Mucosa of descending colon (tissue), 3 donors: ENCODE results near the gene KCNN2. TPM values are rescaled to one million over a fixed set of nuclear protein-coding genes. Genes with fewer than 3 reads are reported as not detected.

Experiments used
- ATAC-seq: fragments of 200-7000 bp; cut with Tn5 transposase; one replicate; pipeline ENCODE4 v1.9.1; 2020; ENCODE audit warnings: mild to moderate bottlenecking, moderate library complexity
- DNase-seq, 3 donors: peaks; one replicate each; pipeline ENCODE4 v3.0.0-alpha.2; 2020
- H3K36me3 ChIP-seq: fragments of 200-600 bp; one replicate; pipeline ENCODE4 v1.8.0; 2021; ENCODE audit warnings: low read depth, mild to moderate bottlenecking
- H3K4me1 ChIP-seq: fragments of 200-600 bp; one replicate; pipeline ENCODE4 v1.8.0; 2021; ENCODE audit warnings: low read depth, mild to moderate bottlenecking
- H3K4me3 ChIP-seq: fragments of 200-600 bp; one replicate; pipeline ENCODE4 v1.8.0; 2021; ENCODE audit warnings: mild to moderate bottlenecking
- H3K9me3 ChIP-seq: fragments of 200-600 bp; one replicate; pipeline ENCODE4 v1.8.0; 2021; ENCODE audit warnings: mild to moderate bottlenecking
- intact Hi-C, 2 donors: fragments of 100-400 bp; cut with DNase I in 1 of 2; cut with micrococcal nuclease in 1 of 2; formaldehyde crosslinking; loops; one replicate each; pipeline versions ENCODE4 v1.11.0 to v1.11.1; 2022; cut with DNase I, micrococcal nuclease
- total RNA-seq, 3 donors: library from RNA; stranded (reverse); fragmentation: NEBNext Ultra II Directional in 2 of 3; extraction: Animal tissue kit (Norgen Biotek cat#: 25700) in 2 of 3; gene quantifications; one replicate each; pipeline versions ENCODE4 v1.2.1 to v1.2.4, GENCODE V29; 2021 to 2023
- TF ChIP-seq, protein P1 (sequence below): fragments of 200-600 bp; IDR thresholded peaks from one replicate; pipeline ENCODE4 v1.8.0; 2022; ENCODE audit warnings: antibody characterized with exemption, mild to moderate bottlenecking
- donor health status: DM: no; HTN: no; CAD: no; lungs with moderate emphysema.
- donor health status: DM: no; HTN: no; CAD: no.
- donor health status: DM: no; HTN: yes; CAD: no.

KCNN2 gene
- total RNA-seq, 3 donors from 2014 or later = 0.48 to 3.5 (median 0.96) TPM

DNA sequence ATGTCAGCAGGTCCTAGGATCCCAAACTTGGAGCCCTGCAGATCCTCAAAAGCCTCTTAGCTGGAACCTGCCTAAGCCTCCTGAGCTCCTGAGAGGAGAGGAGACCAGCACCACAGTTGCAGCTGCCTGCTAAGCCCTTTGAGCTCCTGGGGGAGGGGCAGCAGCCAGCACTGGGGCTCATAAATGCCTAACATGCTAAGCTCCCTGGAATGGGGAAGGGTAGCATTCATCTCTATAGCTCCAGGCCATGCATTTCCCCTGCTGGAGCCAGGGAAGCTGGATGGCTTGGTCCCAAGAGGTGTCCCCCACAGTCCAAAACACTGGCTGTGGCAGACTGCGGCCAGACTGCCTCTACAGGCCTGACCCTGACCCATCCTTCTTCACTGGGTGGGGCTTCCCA, 182.7 kb downstream of the KCNN2 start:
- Histone ChIP-seq H3K9me3 (no peaks in the 10 kb centered on the region), H3K4me3 (no peak overlapping the region), H3K36me3 (no peaks in the 10 kb centered on the region), H3K4me1 (no peaks in the 10 kb centered on the region)
- intact Hi-C loops = no loop called here
- no peak for ATAC-seq
- TF ChIP-seq, protein P1, sequence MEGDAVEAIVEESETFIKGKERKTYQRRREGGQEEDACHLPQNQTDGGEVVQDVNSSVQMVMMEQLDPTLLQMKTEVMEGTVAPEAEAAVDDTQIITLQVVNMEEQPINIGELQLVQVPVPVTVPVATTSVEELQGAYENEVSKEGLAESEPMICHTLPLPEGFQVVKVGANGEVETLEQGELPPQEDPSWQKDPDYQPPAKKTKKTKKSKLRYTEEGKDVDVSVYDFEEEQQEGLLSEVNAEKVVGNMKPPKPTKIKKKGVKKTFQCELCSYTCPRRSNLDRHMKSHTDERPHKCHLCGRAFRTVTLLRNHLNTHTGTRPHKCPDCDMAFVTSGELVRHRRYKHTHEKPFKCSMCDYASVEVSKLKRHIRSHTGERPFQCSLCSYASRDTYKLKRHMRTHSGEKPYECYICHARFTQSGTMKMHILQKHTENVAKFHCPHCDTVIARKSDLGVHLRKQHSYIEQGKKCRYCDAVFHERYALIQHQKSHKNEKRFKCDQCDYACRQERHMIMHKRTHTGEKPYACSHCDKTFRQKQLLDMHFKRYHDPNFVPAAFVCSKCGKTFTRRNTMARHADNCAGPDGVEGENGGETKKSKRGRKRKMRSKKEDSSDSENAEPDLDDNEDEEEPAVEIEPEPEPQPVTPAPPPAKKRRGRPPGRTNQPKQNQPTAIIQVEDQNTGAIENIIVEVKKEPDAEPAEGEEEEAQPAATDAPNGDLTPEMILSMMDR = no peak
- no peak for DNase-seq
